Gastroesophageal sphincter (tissue), 3 donors: ENCODE results near the gene EHMT1.

Source experiments
- CTCF ChIP-seq, 4 experiments: fragments of 200-600 bp in 2 of 4; fragments of 450-650 bp in 2 of 4; sonication (generic) in 1 of 4; IDR thresholded peaks; one replicate each; pipeline ENCODE4 v1.5.1; 2017 to 2019; ENCODE audit warnings: antibody characterized with exemption in 4 of 4, mild to moderate bottlenecking in 2 of 4, moderate library complexity in 2 of 4
- EP300 ChIP-seq: sonication (generic); formaldehyde crosslinking; IDR thresholded peaks from one replicate; pipeline ENCODE4 v1.6.1; 2017; ENCODE audit warnings: antibody characterized with exemption, mild to moderate bottlenecking
- POLR2A ChIP-seq, 2 donors: fragments of 450-650 bp; IDR thresholded peaks; one replicate each; pipeline ENCODE4 v1.6.1; 2017; ENCODE audit warnings: antibody characterized with exemption in 2 of 2, mild to moderate bottlenecking in 2 of 2, moderate library complexity in 1 of 2
- POLR2AphosphoS5 ChIP-seq: sonication (generic); formaldehyde crosslinking; IDR thresholded peaks from one replicate; pipeline ENCODE4 v1.6.1; 2017; ENCODE audit warnings: antibody characterized with exemption

DNA sequence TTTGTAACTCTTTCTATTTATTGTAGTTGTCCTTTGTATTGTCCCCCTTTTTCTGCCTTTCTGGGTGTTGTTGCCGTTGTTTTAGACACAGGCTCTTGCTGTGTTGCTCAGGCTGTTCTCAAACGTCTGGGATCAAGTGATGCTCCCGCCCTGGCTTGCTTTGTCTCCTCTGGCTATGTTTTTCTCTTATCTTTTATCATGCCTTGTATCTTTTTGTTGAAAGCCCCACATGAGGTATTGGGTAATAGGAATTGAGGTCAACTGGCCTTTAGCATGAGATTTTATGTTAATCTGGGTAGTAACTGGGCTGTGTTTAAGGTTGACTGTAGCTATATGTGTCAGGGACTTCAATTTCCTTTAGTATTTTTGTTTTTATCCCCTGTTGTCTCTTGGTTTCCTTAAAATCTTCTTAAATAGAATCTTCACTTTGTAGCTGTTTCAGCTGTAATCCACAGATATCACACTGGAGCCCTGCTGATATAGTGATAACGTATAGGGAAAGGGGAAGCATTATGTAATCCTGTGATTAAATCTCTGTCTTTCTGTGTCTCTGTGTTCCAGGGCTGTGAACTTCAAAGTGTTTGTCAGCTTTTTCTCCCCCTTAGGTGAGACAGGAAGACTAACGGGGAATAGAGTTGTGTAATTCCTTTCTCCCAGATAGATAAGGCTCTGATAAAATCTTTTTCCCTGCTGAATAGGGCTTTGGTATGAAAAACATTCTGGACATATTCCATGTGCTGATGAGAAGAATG lies 232.9 kb downstream of the EHMT1 start:
- TF ChIP-seq CTCF (IDR thresholded peaks at IDR 0.05), result no peak
- TF ChIP-seq EP300, result no peak
- TF ChIP-seq POLR2A (IDR thresholded peaks at IDR 0.05), result no peak
- TF ChIP-seq POLR2AphosphoS5, result no peak
